GM12878 (cell line): ENCODE data around the gene PLCD1. TPM values are rescaled to one million over a fixed set of nuclear protein-coding genes. Genes with fewer than 3 reads are reported as not detected.

Source experiments
- ATAC-seq: fragments of 200-7000 bp; cut with Tn5 transposase; 3 replicates; pipeline ENCODE4 v1.9.1; 2020; ENCODE audit warnings: mild to moderate bottlenecking, moderate library complexity
- BruUV-seq: library from RNA; stranded (reverse); fragments of 400-500 nt; replicated peaks from 2 replicates; lab custom pipeline; 2021; lab: Mats Ljungman, UMichigan
- CTCF ChIA-PET: fragments of 300-600 bp; sonication (Branson Sonifier 250); formaldehyde crosslinking; extraction: SDS; loops from one replicate; lab custom pipeline; 2021; ENCODE audit warnings: inconsistent platforms; lab: Yijun Ruan, JAX
- POLR2A ChIA-PET: fragments of 350-600 bp; formaldehyde crosslinking; extraction: SDS; loops from one replicate; lab custom pipeline; 2021; ENCODE audit warnings: inconsistent platforms; lab: Charles Lee
- RAD21 ChIA-PET: fragments of 300-600 bp; sonication (Branson Sonifier 250); formaldehyde crosslinking; loops from one replicate; lab custom pipeline; 2023; ENCODE audit warnings: antibody characterized with exemption; ENCODE audit not compliant: unreplicated experiment; lab: Charles Lee
- SMC1A ChIA-PET: fragments of 300-600 bp; sonication (Branson Sonifier 250); formaldehyde crosslinking; loops from one replicate; lab custom pipeline; 2023; ENCODE audit not compliant: unreplicated experiment, uncharacterized antibody; lab: Charles Lee
- DNase-seq: peaks from one replicate; pipeline ENCODE4 v3.0.0-alpha.2; 2011; ENCODE audit warnings: low read depth, low spot score
- FAIRE-seq: peaks from 3 replicates; lab custom pipeline; 2011; peaks lifted over from hg19 to GRCh38; lab: Jason Lieb, UNC
- H2AFZ ChIP-seq: 2 replicates; pipeline ENCODE4 v1.6.0; 2011; ENCODE audit warnings: low read depth, low read length, control low read depth; ENCODE audit not compliant: control insufficient read depth
- H3K27ac ChIP-seq: 2 replicates; pipeline ENCODE4 v1.5.1; 2011; ENCODE audit warnings: control low read depth; ENCODE audit not compliant: control insufficient read depth, insufficient read depth
- H3K27me3 ChIP-seq, 2 experiments: replicated peaks in 1 of 2; 2 replicates each; pipeline versions ENCODE4 v1.6.0 to v1.6.1; 2011; ENCODE audit warnings: low read length in 1 of 2; ENCODE audit not compliant: control insufficient read depth in 2 of 2, insufficient read depth in 2 of 2
- H3K36me3 ChIP-seq, 2 experiments: 2 replicates each; pipeline ENCODE4 v1.5.1; 2011; ENCODE audit warnings: low read length in 1 of 2; ENCODE audit not compliant: control insufficient read depth in 2 of 2, insufficient read depth in 2 of 2
- H3K4me1 ChIP-seq: 2 replicates; pipeline ENCODE4 v1.6.1; 2011; ENCODE audit warnings: mild to moderate bottlenecking, low read length, moderate library complexity, mixed read lengths; ENCODE audit not compliant: control insufficient read depth, insufficient read depth
- H3K4me2 ChIP-seq: 2 replicates; pipeline ENCODE4 v1.6.0; 2011; ENCODE audit warnings: control low read depth; ENCODE audit not compliant: control insufficient read depth, insufficient read depth
- H3K4me3 ChIP-seq: fragments of 200-600 bp; sonication (generic); 2 replicates; pipeline ENCODE4 v1.5.1; 2016
- H3K79me2 ChIP-seq: 2 replicates; pipeline ENCODE4 v1.6.0; 2011; ENCODE audit warnings: low read length; ENCODE audit not compliant: control insufficient read depth, insufficient read depth
- H3K9ac ChIP-seq: 2 replicates; pipeline ENCODE4 v1.8.0; 2011; ENCODE audit warnings: low read length, control low read depth, mixed read lengths; ENCODE audit not compliant: control insufficient read depth, insufficient read depth
- H3K9me3 ChIP-seq: replicated peaks from 3 replicates; pipeline ENCODE4 v1.5.1; 2011; ENCODE audit warnings: mild to moderate bottlenecking, low read length; ENCODE audit not compliant: control insufficient read depth, insufficient read depth
- H4K20me1 ChIP-seq: 2 replicates; pipeline ENCODE4 v1.6.0; 2011; ENCODE audit not compliant: control insufficient read depth, insufficient read depth
- ASH2L ChIP-seq: fragments of 300-600, 200-600 bp; sonication (generic); IDR thresholded peaks from 2 replicates; pipeline ENCODE4 v1.6.1; 2017; ENCODE audit warnings: low read depth, mild to moderate bottlenecking, borderline replicate concordance
- ATF2 ChIP-seq: IDR thresholded peaks from 2 replicates; pipeline ENCODE4 v1.6.1; 2012; ENCODE audit warnings: low read length, inconsistent platforms
- ATF7 ChIP-seq: fragments of 450-650 bp; IDR thresholded peaks from 2 replicates; pipeline ENCODE4 v1.6.1; 2016; ENCODE audit warnings: low read depth, mild to moderate bottlenecking
- CBX3 ChIP-seq: fragments of 200-600 bp; sonication (generic); IDR thresholded peaks from 2 replicates; pipeline ENCODE4 v1.6.1; 2016; ENCODE audit warnings: low read depth, borderline replicate concordance
- CHD2 ChIP-seq: IDR thresholded peaks from 2 replicates; pipeline ENCODE4 v1.6.1; 2011; ENCODE audit warnings: low read depth, low read length, improper control_type of control experiment, borderline replicate concordance
- FOXM1 ChIP-seq: IDR thresholded peaks from 2 replicates; pipeline ENCODE4 v1.6.1; 2012; ENCODE audit warnings: low read depth, mild to moderate bottlenecking, inconsistent platforms, low read length, moderate library complexity
- IKZF2 ChIP-seq, 2 experiments: fragments of 450-650 bp; IDR thresholded peaks; 2 replicates each; pipeline ENCODE4 v1.6.1; 2017; ENCODE audit warnings: mild to moderate bottlenecking in 2 of 2, moderate library complexity in 2 of 2
- JUND ChIP-seq: IDR thresholded peaks from 2 replicates; pipeline ENCODE4 v1.6.1; 2012; ENCODE audit warnings: low read depth, mild to moderate bottlenecking, low read length, improper control_type of control experiment, moderate library complexity
- MEF2A ChIP-seq: IDR thresholded peaks from 2 replicates; pipeline ENCODE4 v1.6.1; 2011; ENCODE audit warnings: low read depth, mild to moderate bottlenecking, low read length, moderate library complexity; ENCODE audit not compliant: insufficient read depth
- NR2F1 ChIP-seq: fragments of 450-650 bp; conservative IDR thresholded peaks from 2 replicates; pipeline ENCODE4 v1.6.1; 2017; ENCODE audit warnings: mild to moderate bottlenecking
- POU2F2 ChIP-seq: IDR thresholded peaks from 3 replicates; pipeline ENCODE4 v1.6.1; 2011; ENCODE audit warnings: low read depth, mild to moderate bottlenecking, low read length, borderline replicate concordance
- TCF3 ChIP-seq: IDR thresholded peaks from 2 replicates; pipeline ENCODE4 v1.6.1; 2012; ENCODE audit warnings: low read depth, mild to moderate bottlenecking, low read length, borderline replicate concordance; ENCODE audit not compliant: insufficient read depth
- WRNIP1 ChIP-seq: IDR thresholded peaks from 2 replicates; pipeline ENCODE4 v1.6.1; 2011; ENCODE audit warnings: low read depth, low read length, improper control_type of control experiment, borderline replicate concordance
- ZSCAN29 ChIP-seq: fragments of 450-650 bp; IDR thresholded peaks from 2 replicates; pipeline ENCODE4 v1.6.1; 2017; ENCODE audit warnings: mild to moderate bottlenecking, moderate library complexity
- WGBS: methylation state at CpG from one replicate; pipeline ENCODE4 v1.1.6; 2016; ENCODE audit warnings: low lambda C conversion rate; ENCODE audit not compliant: insufficient replicate concordance, insufficient coverage; ENCODE audit errors: missing lambda C conversion rate; 5-methylcytosine and 5-hydroxymethylcytosine counted together
- in situ Hi-C: fragments of 300-500 bp; cut with MboI; formaldehyde crosslinking; loops from 9 replicates; pipeline ENCODE4 v1.14.3; 2018; ENCODE audit warnings: mixed read lengths
- intact Hi-C: fragments of 100-400 bp; cut with micrococcal nuclease; formaldehyde crosslinking; loops from one replicate; pipeline ENCODE4 v1.14.2; 2022; ENCODE audit not compliant: unreplicated experiment
- polyA plus RNA-seq, 11 experiments: library from polyadenylated mRNA; depleted of rRNA in 4 of 11; unstranded in 6 of 11; stranded (reverse) in 5 of 11; fragments of >200 nt; fragmentation: Nextera tagmentation in 4 of 11; fragmentation: Illumina TruSeq in 1 of 11; extraction: Ambion mirVana in 4 of 11; extraction: Trizol in 1 of 11; gene quantifications; 1 replicate in 1 of 11; 2 replicates in 10 of 11; pipeline versions ENCODE4 v1.2.1 to v1.2.3, GENCODE V29; 2011 to 2016; ENCODE audit warnings: inconsistent platforms in 2 of 11, missing spikeins in 2 of 11, low read depth in 1 of 11
- total RNA-seq, 4 experiments: library from RNA; depleted of rRNA in 3 of 4; stranded (reverse); fragments of >200 nt in 3 of 4; fragmentation: Illumina TruSeq in 1 of 4; extraction: Trizol in 1 of 4; gene quantifications; 2 replicates each; pipeline versions ENCODE4 v1.2.1 to v1.2.3, GENCODE V29; 2013 to 2021

PLCD1 gene
- total and polyA plus RNA-seq, 10 of the 15 experiments (the other 5 are each of a cell fraction or from before 2014, with no cell fraction given): 0.20 to 3.9 (median 1.2) TPM; not detected in 1

- Histone ChIP-seq H3K4me2 (no peak overlapping the region), H3K79me2 (no peaks in the 10 kb centered on the region), H3K4me1 (peaks cover 12% of the 10 kb centered on the region), H3K9ac (no peak overlapping the region), H2AFZ (no peak overlapping the region), H3K36me3 (no peaks in the 10 kb centered on the region), H3K4me3 (no peak overlapping the region), H3K27ac (no peak overlapping the region), H3K27me3 (peaks cover 0 to 3% of the 10 kb centered on the region in 2 experiments; a peak in 2 of 4 replicates), H4K20me1 (no peaks in the 10 kb centered on the region), H3K9me3 (no peaks in the 10 kb centered on the region)
- ChIA-PET SMC1A (no interaction called here), CTCF (interaction anchor here (0.6 kb wide), 1 partner anchor 582 kb away, joined by 6 read pairs; no protein-coding TSS in a partner anchor), POLR2A (no interaction called here), RAD21 (no interaction called here)
- WGBS: 71% methylated on average over 4 of the region's 4 CpGs
- FAIRE-seq (no peak), ATAC-seq (no peak), DNase-seq (no peak)
- intact Hi-C loops (no loop called here), in situ Hi-C loops (no loop called here)
- no peak for TF ChIP-seq WRNIP1
- TF ChIP-seq CBX3: no peak
- TF ChIP-seq ATF7: no peak
- TF ChIP-seq POU2F2: no peak
- no peak for TF ChIP-seq ASH2L
- no peak for TF ChIP-seq JUND
- TF ChIP-seq ATF2: no peak
- TF ChIP-seq FOXM1: no peak
- TF ChIP-seq TCF3: no peak
- TF ChIP-seq ZSCAN29: no peak
- no peak for TF ChIP-seq IKZF2 (IDR thresholded peaks at IDR 0.05)
- no peak for TF ChIP-seq CHD2
- no peak for TF ChIP-seq NR2F1
- TF ChIP-seq MEF2A: no peak
- BruUV-seq: no TSS peak
Observed at GRCh38 chr3:38043486-38043885, 14.0 kb upstream of the PLCD1 start.
